Osteocyte (in vitro differentiated cells): ENCODE measurements around the gene TRPC6. TPM values are rescaled to one million over a fixed set of nuclear protein-coding genes. Genes with fewer than 3 reads are reported as not detected.
A peak's percentile ranks its signal among the peaks of the same experiment; 100 is the strongest.

Experiments used
- DNase-seq: peaks from one replicate; pipeline ENCODE4 v3.0.0; 2021; ENCODE audit warnings: mixed read lengths; ENCODE audit not compliant: unreplicated experiment; ENCODE audit errors: extremely low spot score
- H3K27ac Mint-ChIP-seq: one replicate; pipeline ENCODE4 v1.8.0; 2021; ENCODE audit warnings: mild to moderate bottlenecking, mixed read lengths; ENCODE audit not compliant: unreplicated experiment
- H3K27me3 Mint-ChIP-seq: one replicate; pipeline ENCODE4 v1.8.0; 2021; ENCODE audit warnings: mixed read lengths; ENCODE audit not compliant: unreplicated experiment
- H3K36me3 Mint-ChIP-seq: one replicate; pipeline ENCODE4 v1.8.0; 2021; ENCODE audit warnings: mixed read lengths; ENCODE audit not compliant: unreplicated experiment
- H3K4me1 Mint-ChIP-seq: one replicate; pipeline ENCODE4 v1.8.0; 2021; ENCODE audit warnings: mixed read lengths; ENCODE audit not compliant: unreplicated experiment
- H3K4me3 Mint-ChIP-seq: one replicate; pipeline ENCODE4 v1.8.0; 2021; ENCODE audit warnings: mild to moderate bottlenecking, moderate library complexity, mixed read lengths; ENCODE audit not compliant: unreplicated experiment
- H3K9me3 Mint-ChIP-seq: one replicate; pipeline ENCODE4 v1.8.0; 2021; ENCODE audit warnings: mixed read lengths; ENCODE audit not compliant: unreplicated experiment
- total RNA-seq: library from RNA; stranded (reverse); gene quantifications from 2 replicates; pipeline ENCODE4 v1.2.1, GENCODE V29; 2021
- TF ChIP-seq, protein P1 (sequence below): fragments of 200-600 bp; sonication (generic); IDR thresholded peaks from 2 replicates; pipeline ENCODE4 v1.5.0; 2021; ENCODE audit warnings: antibody characterized with exemption, mild to moderate bottlenecking, moderate library complexity

Gene TRPC6
- total RNA-seq, 1 donor from 2014 or later, result 40.7 TPM

- no peak overlapping the region for H3K4me3 Mint-ChIP-seq
- H3K36me3 Mint-ChIP-seq, result no peaks in the 10 kb centered on the region
- no peak for DNase-seq
- no peaks in the 10 kb centered on the region for H3K4me1 Mint-ChIP-seq
- H3K9me3 Mint-ChIP-seq, result peaks cover 4% of the 10 kb centered on the region
- TF ChIP-seq, protein P1, sequence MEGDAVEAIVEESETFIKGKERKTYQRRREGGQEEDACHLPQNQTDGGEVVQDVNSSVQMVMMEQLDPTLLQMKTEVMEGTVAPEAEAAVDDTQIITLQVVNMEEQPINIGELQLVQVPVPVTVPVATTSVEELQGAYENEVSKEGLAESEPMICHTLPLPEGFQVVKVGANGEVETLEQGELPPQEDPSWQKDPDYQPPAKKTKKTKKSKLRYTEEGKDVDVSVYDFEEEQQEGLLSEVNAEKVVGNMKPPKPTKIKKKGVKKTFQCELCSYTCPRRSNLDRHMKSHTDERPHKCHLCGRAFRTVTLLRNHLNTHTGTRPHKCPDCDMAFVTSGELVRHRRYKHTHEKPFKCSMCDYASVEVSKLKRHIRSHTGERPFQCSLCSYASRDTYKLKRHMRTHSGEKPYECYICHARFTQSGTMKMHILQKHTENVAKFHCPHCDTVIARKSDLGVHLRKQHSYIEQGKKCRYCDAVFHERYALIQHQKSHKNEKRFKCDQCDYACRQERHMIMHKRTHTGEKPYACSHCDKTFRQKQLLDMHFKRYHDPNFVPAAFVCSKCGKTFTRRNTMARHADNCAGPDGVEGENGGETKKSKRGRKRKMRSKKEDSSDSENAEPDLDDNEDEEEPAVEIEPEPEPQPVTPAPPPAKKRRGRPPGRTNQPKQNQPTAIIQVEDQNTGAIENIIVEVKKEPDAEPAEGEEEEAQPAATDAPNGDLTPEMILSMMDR, result no peak
- no peak overlapping the region for H3K27ac Mint-ChIP-seq
- peaks cover 33% of the 10 kb centered on the region for H3K27me3 Mint-ChIP-seq
Measured at GRCh38 chr11:101600924-101601323, 17.1 kb upstream of the TRPC6 start.

DNA sequence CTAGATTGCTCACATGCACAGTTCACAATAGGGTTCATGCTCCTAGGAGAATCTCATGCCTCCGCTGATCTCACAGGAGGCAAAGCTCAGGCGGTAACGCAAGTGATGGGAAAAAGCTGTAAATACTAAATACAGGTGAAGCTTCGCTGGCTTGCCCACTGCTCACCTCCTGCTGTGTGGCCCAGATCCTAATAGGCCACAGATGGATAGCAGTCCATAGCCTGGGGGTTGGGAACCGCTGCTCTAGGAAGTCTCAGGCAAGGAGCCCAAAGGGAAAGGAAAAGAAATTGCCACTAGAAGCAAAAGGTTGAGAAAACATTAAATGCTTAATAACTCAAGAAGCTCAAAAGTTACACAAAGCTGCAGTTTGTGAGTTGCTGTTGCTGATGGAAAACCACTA, 3.2 kb upstream of the TRPC6 start:
- peaks cover 2% of the 10 kb centered on the region for H3K36me3 Mint-ChIP-seq
- DNase-seq, result no peak
- H3K9me3 Mint-ChIP-seq, result no peaks in the 10 kb centered on the region
- TF ChIP-seq, protein P1, result no peak
- peaks cover 59% of the 10 kb centered on the region for H3K27me3 Mint-ChIP-seq
- H3K4me1 Mint-ChIP-seq, result peaks cover 24% of the 10 kb centered on the region
- H3K27ac Mint-ChIP-seq, result no peak overlapping the region
- H3K4me3 Mint-ChIP-seq, result no peak overlapping the region

DNA sequence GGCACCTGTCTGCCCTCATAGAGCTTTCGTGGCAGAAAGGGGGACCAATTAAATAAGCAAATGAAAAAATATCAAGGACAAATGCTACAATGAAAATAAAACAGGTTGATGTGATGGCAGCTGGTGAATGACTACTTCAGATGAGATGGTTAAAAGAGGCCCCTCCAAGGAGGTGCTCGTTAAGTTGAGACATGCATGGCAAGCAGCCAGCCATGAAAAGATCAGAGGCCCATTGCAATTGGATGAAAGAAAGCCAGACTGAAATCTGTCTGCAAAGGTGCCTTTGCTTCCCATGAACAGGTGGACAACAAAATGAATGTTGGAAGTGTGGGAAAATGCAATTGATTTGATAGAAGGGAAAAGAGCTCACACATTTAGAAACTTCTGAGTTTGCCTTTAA, 848 bp upstream of the TRPC6 start:
- H3K27me3 Mint-ChIP-seq, result peaks cover 54% of the 10 kb centered on the region
- H3K9me3 Mint-ChIP-seq, result peaks cover 4% of the 10 kb centered on the region
- peaks cover 41% of the 10 kb centered on the region for H3K4me1 Mint-ChIP-seq
- H3K27ac Mint-ChIP-seq, result no peak overlapping the region
- H3K4me3 Mint-ChIP-seq, result no peak overlapping the region
- no peak for DNase-seq
- H3K36me3 Mint-ChIP-seq, result peaks cover 16% of the 10 kb centered on the region
- TF ChIP-seq, protein P1, result no peak

- peak overlapping the region; percentile 90 for H3K4me3 Mint-ChIP-seq
- H3K27ac Mint-ChIP-seq, result peak overlapping the region; percentile 53
- no peak for DNase-seq
- TF ChIP-seq, protein P1, result no peak
- H3K27me3 Mint-ChIP-seq, result peaks cover 58% of the 10 kb centered on the region
- H3K9me3 Mint-ChIP-seq, result peaks cover 10% of the 10 kb centered on the region
- H3K36me3 Mint-ChIP-seq, result peaks cover 22% of the 10 kb centered on the region
- peaks cover 40% of the 10 kb centered on the region for H3K4me1 Mint-ChIP-seq
Measured at GRCh38 chr11:101584129-101584515, 315 bp upstream of the TRPC6 start.

DNA sequence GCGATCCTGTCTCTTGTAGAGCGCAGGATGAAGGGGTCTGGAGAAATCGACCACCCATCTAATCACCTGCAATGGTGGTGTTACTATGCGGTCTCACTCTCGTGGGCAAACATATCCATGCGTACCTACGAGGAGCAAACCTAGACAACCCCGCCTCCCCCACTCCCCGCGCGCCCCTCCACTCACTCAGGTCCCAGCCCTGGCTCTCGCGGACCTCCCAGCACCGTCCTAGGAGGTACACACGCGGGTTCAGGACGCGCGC, 887 bp downstream of the TRPC6 start:
- TF ChIP-seq, protein P1, result no peak
- no peak for DNase-seq
- peaks cover 12% of the 10 kb centered on the region for H3K9me3 Mint-ChIP-seq
- H3K36me3 Mint-ChIP-seq, result peaks cover 32% of the 10 kb centered on the region
- peaks cover 42% of the 10 kb centered on the region for H3K4me1 Mint-ChIP-seq
- peaks cover 56% of the 10 kb centered on the region for H3K27me3 Mint-ChIP-seq
- H3K4me3 Mint-ChIP-seq, result peak overlapping the region; percentile 90
- peak overlapping the region; percentile 75 for H3K27ac Mint-ChIP-seq
